HG03439 (cell line): ENCODE results near the gene TBC1D3B.
"Not testable (repeated sequence)": the region's sequence is repeated elsewhere in the genome, so short reads cannot be mapped to it uniquely, and the experiment has no call there.

ENCODE experiments used
- ATAC-seq: cut with Tn5 transposase; IDR thresholded peaks from one replicate; pipeline ENCODE4 v1.9.1; 2021; ENCODE audit warnings: mild to moderate bottlenecking, moderate library complexity; ENCODE audit not compliant: unreplicated experiment

The TBC1D3B gene

GRCh38 chr17:36176536-36176935 lies at the start of gene TBC1D3B:
Gene TBC1D3B, minus strand, starts transcription at chr17:36176636. Its CDS starts 1,586 bp downstream, at chr17:36175050.
- ATAC-seq: not testable (repeated sequence)

DNA sequence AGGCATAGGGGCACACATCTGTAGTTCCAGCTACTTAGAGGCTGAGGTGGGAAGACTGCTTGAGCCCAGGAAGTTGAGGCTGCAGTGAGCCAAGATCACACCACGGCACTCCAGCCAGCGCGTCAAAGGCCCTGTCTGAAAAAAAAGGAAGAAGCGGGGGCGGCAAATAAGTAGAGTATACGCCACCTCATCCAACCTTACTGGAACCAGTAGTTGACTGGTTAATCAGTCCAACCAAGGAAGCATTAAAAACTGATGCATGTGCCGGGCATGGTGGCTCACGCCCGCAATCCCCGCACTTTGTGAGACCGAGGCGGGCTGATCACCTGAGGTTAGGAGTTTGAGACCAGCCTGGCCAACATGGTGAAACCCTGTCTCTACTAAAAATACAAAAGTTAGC lies 46.5 kb upstream of the TBC1D3B start:
- not testable (repeated sequence) for ATAC-seq

DNA sequence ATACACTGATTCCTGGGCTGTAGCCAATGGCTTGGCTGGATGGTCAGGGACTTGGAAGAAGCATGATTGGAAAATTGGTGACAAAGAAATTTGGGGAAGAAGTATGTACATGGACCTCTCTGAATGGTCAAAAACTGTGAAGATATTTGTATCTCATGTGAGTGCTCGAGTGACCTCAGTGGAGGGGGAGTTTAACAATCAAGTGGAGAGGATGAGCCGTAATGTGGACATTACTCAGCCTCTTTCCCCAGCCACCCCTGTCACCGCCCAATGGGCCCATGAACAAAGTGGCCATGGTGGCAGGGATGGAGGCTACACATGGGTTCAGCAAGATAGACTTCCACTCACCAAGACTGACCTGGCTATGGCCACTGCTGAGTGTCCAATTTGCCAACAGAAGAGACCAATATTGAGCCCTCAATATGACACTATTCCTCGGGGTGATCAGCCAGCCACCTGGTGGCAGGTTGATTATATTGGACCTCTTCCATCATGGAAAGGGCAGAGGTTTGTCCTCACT lies 45.2 kb upstream of the TBC1D3B start:
- ATAC-seq: not testable (repeated sequence)

DNA sequence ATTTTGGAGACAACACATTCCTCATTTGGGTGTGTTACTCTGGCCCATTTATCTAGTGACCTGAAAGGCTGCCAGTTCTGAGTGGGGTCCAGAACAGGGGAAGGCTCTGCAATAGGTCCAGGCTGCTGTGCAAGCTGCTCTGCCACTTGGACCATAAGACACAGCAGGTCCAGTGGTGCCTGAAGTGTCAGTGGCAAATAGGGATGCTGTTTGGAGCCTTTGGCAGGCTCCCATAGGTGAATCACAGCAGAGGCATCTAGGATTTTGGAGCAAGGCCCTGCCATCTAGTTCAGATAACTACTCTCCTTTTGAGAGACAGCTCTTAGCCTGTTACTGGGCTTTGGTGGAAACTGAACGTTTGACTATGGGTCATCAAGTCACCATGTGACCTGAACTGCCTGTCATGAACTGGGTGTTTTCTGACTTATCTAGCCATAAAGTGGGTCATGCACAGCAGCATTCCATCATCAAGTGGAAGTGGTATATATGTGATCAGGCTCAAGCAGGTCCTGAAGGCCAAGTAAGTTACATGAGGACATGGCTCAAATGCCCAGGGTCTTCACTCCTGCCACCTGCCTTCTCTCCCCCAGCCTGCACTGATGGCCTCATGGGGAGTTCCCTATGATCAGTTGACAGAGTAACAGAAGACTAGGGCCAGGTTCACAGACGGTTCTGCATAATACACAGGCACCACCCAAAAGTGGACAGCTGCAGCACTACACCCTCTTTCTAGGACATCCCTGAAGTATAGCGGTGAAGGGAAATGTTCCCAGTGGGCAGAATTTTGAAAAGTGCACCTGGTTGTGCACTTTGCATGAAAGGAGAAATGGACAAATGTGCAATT lies 44.5 kb upstream of the TBC1D3B start:
- ATAC-seq: not testable (repeated sequence)

GRCh38 chr17:36219556-36219955 lies 43.1 kb upstream of the TBC1D3B start:
- ATAC-seq: not testable (repeated sequence)

GRCh38 chr17:36215406-36216308 lies 39.2 kb upstream of the TBC1D3B start:
- not testable (repeated sequence) for ATAC-seq

DNA sequence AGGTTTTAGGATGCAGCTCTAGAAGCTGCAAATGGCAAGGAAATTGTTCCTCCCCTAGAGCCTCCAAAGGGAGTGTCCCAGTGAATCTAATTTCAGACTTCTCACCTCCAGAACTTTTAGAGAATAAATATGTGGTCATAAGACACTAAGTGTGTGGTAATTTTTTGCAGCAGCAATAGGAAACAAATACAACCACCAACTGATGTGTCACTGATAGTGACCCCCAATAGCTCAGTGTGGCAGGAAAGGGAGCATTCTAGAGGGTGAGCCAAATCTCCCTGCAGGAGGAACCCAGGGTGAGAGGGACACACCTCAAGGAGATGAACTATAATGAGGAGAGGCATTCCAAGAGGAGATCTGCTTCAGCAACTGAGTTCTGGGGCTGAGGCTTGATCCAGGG lies 38.5 kb upstream of the TBC1D3B start:
- ATAC-seq: no peak

DNA sequence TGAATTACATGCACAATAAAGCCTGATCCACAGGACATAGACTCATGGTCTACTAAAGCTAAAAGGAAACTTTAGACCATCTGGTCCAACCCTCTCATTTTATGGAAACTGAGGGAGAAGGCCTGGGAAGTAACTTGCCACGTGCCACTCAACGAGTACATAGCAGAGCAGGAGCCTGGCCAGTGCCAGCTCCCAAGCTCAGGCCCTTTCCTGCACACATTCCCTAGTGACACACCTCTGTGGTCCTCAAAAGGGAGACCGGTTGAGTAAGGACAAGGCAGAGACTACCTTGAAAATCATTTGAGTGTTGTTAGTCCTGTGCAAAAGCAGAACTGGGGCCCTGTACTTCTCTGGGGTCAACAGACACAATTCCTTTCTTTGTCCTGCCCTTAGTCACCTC lies 37.3 kb upstream of the TBC1D3B start:
- no peak for ATAC-seq

DNA sequence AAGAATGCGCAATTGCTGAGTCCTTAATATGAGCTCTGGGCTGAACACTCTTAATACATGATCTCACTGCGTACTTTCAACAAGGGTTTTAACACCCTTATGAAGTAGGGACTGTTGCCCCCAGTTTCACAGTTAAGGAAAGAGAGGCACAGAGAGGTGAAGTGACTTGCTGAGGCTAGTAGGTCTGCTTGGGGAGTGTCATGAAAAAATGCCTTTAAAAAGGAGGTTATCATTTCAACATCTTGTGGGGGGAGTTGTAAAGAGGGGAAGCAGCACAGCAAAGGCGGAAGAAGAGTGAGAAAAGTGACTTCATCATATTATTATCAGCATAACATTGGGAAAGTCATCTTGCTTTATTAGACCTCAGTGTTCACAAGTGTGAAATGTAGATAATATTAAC lies 36.5 kb upstream of the TBC1D3B start:
- ATAC-seq: no peak

DNA sequence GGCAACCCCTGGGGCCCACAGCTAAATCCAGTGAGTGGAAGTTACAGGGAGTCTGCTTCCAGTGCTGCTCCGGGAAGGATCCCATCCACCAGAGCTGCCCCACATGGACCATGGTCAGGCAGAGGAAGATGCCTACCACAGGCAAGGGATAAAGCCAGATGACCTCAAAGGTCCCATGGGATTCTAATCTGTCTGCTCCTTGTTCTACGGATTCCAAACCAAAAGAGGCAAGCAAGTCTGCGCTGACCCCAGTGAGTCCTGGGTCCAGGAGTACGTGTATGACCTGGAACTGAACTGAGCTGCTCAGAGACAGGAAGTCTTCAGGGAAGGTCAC lies 35.8 kb upstream of the TBC1D3B start:
- ATAC-seq: no peak

- ATAC-seq: not testable (repeated sequence)
These were observed 35.2 kb upstream of the TBC1D3B start for GRCh38 chr17:36211484-36212271.

DNA sequence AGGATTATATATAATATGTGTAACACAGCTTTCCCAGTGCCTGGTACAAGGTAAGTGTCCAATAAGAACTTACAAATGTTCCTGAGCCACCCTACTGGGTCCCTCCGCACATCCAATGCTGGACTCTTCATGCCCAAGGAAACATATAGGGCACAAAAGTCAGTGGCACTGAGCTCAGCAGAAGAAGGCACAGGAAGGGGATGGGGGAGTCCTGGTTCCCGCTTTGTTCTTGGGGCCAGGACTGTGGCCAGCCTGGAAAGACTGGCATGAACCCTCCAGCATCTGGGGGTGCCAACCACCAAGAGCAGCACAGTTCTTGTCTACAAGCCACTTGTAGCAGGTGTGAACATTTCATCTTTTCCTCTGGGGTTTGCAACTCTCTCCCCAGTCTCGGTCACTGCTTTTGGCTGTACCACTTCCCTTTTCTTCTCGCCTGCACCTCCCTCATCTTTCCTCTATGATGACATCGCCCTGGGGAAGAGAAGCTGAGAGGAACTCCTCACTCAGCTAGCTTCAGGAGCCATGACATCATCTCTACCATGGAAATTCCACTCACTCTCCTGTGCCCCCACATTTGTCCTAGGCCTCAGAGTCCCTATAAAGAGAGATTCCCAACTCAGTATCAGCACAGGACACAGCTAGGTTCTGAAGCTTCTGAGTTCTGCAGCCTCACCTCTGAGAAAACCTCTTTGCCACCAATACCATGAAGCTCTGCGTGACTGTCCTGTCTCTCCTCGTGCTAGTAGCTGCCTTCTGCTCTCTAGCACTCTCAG lies 34.2 kb upstream of the TBC1D3B start, which contains the start of gene CCL4L2:
Gene CCL4L2 (plus strand): TSS at position 625 of the 773 bp plus-strand sequence.
- peak; percentile 65 for ATAC-seq

- ATAC-seq: no peak
These were observed 33.1 kb upstream of the TBC1D3B start for GRCh38 chr17:36209575-36209974.

DNA sequence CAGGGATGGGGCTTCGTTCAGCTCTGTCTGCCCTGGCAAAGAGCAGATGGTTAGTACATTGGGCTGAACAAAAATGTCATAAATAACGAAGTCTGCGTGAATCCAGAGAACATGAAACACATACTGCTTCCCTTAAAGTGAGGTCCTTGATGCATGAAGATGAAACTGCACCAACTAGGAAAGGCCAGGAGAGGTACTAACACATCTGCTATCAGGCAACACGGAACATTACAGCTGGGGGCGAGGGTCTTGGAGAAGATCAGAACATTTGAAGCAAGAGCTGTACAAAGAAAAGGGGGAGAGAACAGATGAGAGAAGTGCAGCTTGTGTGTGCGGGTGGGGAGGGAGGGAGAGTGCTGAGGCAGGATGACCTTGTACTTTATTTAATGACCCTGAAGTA lies 30.9 kb upstream of the TBC1D3B start:
- ATAC-seq: not testable (repeated sequence)

DNA sequence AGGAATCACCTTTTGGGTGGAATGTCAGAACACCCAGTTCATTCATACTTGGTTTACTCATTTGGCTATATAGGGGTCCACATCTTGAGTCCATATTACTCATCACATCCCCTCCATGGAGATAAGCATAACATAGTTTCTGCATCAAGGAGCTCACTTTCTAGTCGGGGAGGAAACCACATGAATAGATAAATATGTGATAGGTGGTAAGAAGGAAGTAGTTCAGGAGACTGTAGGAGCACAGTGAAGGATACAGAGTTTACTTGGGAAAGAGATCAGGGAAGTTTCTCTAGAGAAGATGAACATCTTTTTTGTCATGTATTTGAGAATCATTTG lies 30.0 kb upstream of the TBC1D3B start:
- ATAC-seq: not testable (repeated sequence)

DNA sequence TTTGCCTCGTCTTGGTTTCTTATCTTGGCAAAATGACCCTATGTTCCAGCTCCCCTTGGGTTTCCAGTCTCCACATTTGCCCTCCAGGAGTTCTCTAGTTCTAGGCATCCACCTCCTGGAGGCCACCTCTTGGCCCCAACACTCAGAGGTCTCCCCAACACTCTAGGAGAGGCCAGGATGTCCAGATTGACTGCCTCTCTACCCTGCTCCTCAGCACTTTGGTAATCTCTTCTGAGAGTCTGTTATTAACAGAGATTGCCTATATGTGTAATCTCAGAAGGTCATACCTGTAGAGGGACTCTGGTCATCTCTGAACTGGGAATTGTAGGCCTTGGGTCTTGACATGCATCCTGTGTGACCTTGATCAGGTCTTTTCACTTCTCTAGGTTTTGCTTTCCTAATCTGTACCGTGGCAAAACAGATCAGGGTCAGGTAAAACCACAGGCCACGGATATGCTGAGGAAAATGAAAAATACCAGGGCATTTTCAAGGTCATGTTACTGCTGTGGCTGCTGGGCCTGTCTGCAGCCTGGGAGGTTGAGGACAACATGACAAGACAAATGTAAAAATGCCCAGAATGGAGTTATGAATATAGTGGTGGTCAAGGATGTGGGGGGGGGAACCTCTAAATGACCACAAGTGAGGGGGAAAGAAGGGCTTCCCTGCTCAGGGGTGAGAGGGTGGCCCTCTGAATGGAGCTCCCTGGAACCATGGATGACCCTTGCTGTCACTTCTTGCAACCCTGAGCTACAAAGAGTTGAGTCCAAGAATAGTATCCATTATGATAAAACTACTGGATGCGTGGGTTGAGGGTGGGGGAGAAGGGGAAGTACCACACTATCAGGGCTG lies 29.4 kb upstream of the TBC1D3B start:
- no peak for ATAC-seq

DNA sequence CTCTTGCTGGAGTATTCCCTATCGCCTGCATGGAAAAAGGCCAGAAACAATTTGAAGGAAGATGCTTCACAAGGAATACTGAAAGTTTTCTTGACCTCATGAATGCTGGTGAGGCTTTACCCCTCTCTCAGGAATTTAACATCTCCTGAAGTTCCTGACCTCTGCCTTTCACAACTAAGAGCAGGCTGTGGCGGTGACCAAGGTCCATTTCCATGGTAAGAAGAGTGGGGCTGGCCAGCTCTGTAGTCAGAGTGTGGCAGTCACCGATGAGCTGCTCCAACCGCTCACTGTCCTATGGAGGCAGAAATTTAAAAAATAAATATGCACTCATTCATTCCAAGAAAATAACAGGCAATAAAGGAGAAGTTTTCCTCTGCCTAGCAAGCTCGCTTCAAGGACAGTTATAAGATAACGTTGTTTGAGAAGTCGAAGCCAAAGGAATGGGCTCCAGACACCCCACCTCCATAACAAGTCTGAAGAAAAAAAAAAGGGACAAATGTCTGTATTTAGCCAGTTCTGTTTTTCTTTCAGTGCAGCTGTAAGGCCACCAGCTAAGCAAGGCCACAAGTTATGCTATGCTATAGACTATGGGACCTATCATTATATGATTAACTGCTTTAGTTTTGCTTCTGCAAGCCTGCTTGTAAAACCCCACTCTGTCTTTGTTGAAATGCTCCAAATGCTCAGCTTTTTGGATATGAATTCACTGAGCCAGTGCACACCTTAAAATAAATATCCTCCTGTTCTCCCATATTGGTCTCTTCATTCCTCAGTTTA lies 28.5 kb upstream of the TBC1D3B start:
- ATAC-seq: no peak

GRCh38 chr17:36203335-36203734 lies 26.9 kb upstream of the TBC1D3B start:
- ATAC-seq: no peak
